Natural killer cell (primary cell): ENCODE measurements around the gene PRDM4. TPM values are rescaled to one million over a fixed set of nuclear protein-coding genes. Genes with fewer than 3 reads are reported as not detected.
A peak's percentile ranks its signal among the peaks of the same experiment; 100 is the strongest.
"Not testable (repeated sequence)": the region's sequence is repeated elsewhere in the genome, so short reads cannot be mapped to it uniquely, and the experiment has no call there.

Experiments
- ATAC-seq, 3 donors: fragments of 150-1000 bp in 2 of 3; fragments of 200-7000 bp in 1 of 3; cut with Tn5 transposase; 1 replicate in 1 of 3; 2 replicates in 2 of 3; pipeline ENCODE4 v1.10.0; 2021; ENCODE audit warnings: mild to moderate bottlenecking in 2 of 3, moderate library complexity in 2 of 3
- DNase-seq, 2 donors: peaks; one replicate each; pipeline versions ENCODE4 v3.0.0 to v3.0.0-alpha.2; 2013 to 2021; ENCODE audit warnings: mixed read lengths in 1 of 2
- H3K27ac ChIP-seq: one replicate; pipeline ENCODE4 v1.5.1; 2013; ENCODE audit warnings: mild to moderate bottlenecking, low read length
- H3K27me3 ChIP-seq: one replicate; pipeline ENCODE4 v1.6.1; 2013; ENCODE audit warnings: low read length; ENCODE audit not compliant: control insufficient read depth, insufficient read depth
- H3K36me3 ChIP-seq: one replicate; pipeline ENCODE4 v1.6.1; 2013; ENCODE audit warnings: low read length; ENCODE audit not compliant: control insufficient read depth, insufficient read depth
- H3K4me1 ChIP-seq: one replicate; pipeline ENCODE4 v1.6.1; 2013; ENCODE audit warnings: low read length; ENCODE audit not compliant: control insufficient read depth, insufficient read depth
- H3K4me3 ChIP-seq: one replicate; pipeline ENCODE4 v1.5.1; 2013; ENCODE audit warnings: low read length
- H3K9me3 ChIP-seq: one replicate; pipeline ENCODE4 v1.6.1; 2013; ENCODE audit warnings: low read length; ENCODE audit not compliant: control insufficient read depth, insufficient read depth
- H3K27ac Mint-ChIP-seq, 2 donors: one replicate each; pipeline ENCODE4 v1.8.0; 2022; ENCODE audit warnings: mild to moderate bottlenecking in 2 of 2, mixed read lengths in 2 of 2, moderate library complexity in 1 of 2
- H3K27me3 Mint-ChIP-seq, 2 donors: one replicate each; pipeline ENCODE4 v1.8.0; 2022; ENCODE audit warnings: low read depth in 2 of 2, mixed read lengths in 2 of 2
- H3K36me3 Mint-ChIP-seq: one replicate; pipeline ENCODE4 v1.8.0; 2022; ENCODE audit warnings: mixed read lengths
- H3K4me1 Mint-ChIP-seq, 2 donors: one replicate each; pipeline ENCODE4 v1.8.0; 2022; ENCODE audit warnings: mixed read lengths in 2 of 2
- H3K4me3 Mint-ChIP-seq: one replicate; pipeline ENCODE4 v1.8.0; 2022; ENCODE audit warnings: mild to moderate bottlenecking, moderate library complexity, mixed read lengths
- H3K9me3 Mint-ChIP-seq, 2 donors: one replicate each; pipeline ENCODE4 v1.8.0; 2022; ENCODE audit warnings: mixed read lengths in 2 of 2
- CTCF ChIP-seq: fragments of 200-600 bp; IDR thresholded peaks from one replicate; pipeline ENCODE4 v1.8.0; 2022; ENCODE audit warnings: antibody characterized with exemption
- WGBS: methylation state at CpG from one replicate; pipeline ENCODE4 v1.1.7; 2013; ENCODE audit warnings: missing lambda C conversion rate; ENCODE audit not compliant: insufficient coverage; 5-methylcytosine and 5-hydroxymethylcytosine counted together
- intact Hi-C: fragments of 100-400 bp; cut with micrococcal nuclease; formaldehyde crosslinking; loops from one replicate; pipeline ENCODE4 v1.14.2; 2022
- total RNA-seq, 4 donors: library from RNA; stranded (reverse); fragments of 120-200 nt in 1 of 4; gene quantifications; one replicate each; pipeline versions ENCODE4 v1.2.3 to v1.2.4, GENCODE V29; 2013 to 2022

The PRDM4 gene
- total RNA-seq, 3 donors from 2014 or later (not counting 1 experiment from before 2014, with no cell fraction given), result 37.0 to 49.5 (median 40.5) TPM

GRCh38 chr12:107702106-107702505 is 58.8 kb downstream of the PRDM4 start:
- H3K27me3 Mint-ChIP-seq, result no peaks in the 10 kb centered on the region
- Histone ChIP-seq H3K27ac (no peak overlapping the region), H3K4me3 (no peak overlapping the region), H3K9me3 (no peaks in the 10 kb centered on the region), H3K4me1 (no peaks in the 10 kb centered on the region), H3K36me3 (peaks cover 74% of the 10 kb centered on the region), H3K27me3 (no peaks in the 10 kb centered on the region)
- H3K27ac Mint-ChIP-seq, result no peak overlapping the region
- peaks cover 5% of the 10 kb centered on the region in 2 donors for H3K4me1 Mint-ChIP-seq
- DNase-seq (no peak), ATAC-seq (no peak)
- 92% methylated on average over 4 of the region's 4 CpGs for WGBS
- TF ChIP-seq CTCF, result no peak
- intact Hi-C loops, result no loop called here
- H3K9me3 Mint-ChIP-seq, result no peaks in the 10 kb centered on the region
- peaks cover 34% of the 10 kb centered on the region for H3K36me3 Mint-ChIP-seq
- no peak overlapping the region for H3K4me3 Mint-ChIP-seq

GRCh38 chr12:107695772-107696171 is 65.2 kb downstream of the PRDM4 start:
- peaks cover 90% of the 10 kb centered on the region for H3K36me3 ChIP-seq
- H3K27ac Mint-ChIP-seq, H3K4me3 Mint-ChIP-seq, H3K4me1 ChIP-seq, H3K27ac ChIP-seq, H3K4me1 Mint-ChIP-seq, intact Hi-C loops, H3K9me3 ChIP-seq, DNase-seq, H3K27me3 ChIP-seq, H3K4me3 ChIP-seq, H3K27me3 Mint-ChIP-seq, ATAC-seq, H3K9me3 Mint-ChIP-seq: not testable (repeated sequence)
- peaks cover 28% of the 10 kb centered on the region for H3K36me3 Mint-ChIP-seq
- WGBS, result 100% methylated on average over 2 of the region's 2 CpGs

GRCh38 chr12:107685360-107686248 is 75.3 kb downstream of the PRDM4 start, which contains the start of gene PWP1:
TSS of gene PWP1 (plus strand) at chr12:107685799. CDS start at chr12:107685900, 101 bp downstream.
- under 1% methylated on average over 51 of the region's 51 CpGs for WGBS
- Mint-ChIP-seq H3K27me3 (peaks cover 1 to 4% of the 10 kb centered on the region in 2 donors), H3K4me1 (peaks cover 28 to 31% of the 10 kb centered on the region in 2 donors)

More at GRCh38 chr12:107685360-107686248, 75.3 kb downstream of the PRDM4 start, which contains the start of gene PWP1:
- H3K36me3 ChIP-seq, result peaks cover 21% of the 10 kb centered on the region
- ATAC-seq (peak; percentile 90 to 93 (median 90)), DNase-seq (peak; percentile 95 to 99)
- peaks cover 15% of the 10 kb centered on the region for H3K4me1 ChIP-seq
- H3K9me3 Mint-ChIP-seq, result no peaks in the 10 kb centered on the region
- H3K4me3 Mint-ChIP-seq, result peak within 1 kb of the TSS; percentile 99
- H3K4me3 ChIP-seq, result peak within 1 kb of the TSS; percentile 80
- H3K27me3 ChIP-seq, result no peaks in the 10 kb centered on the region
- TF ChIP-seq CTCF, result no peak
- no peaks in the 10 kb centered on the region for H3K9me3 ChIP-seq
- intact Hi-C loops, result loop anchor here (1.0 kb wide), 1 partner anchor 76 kb away; the partner anchor contains the start of gene PRDM4
- H3K36me3 Mint-ChIP-seq, result peaks cover 8% of the 10 kb centered on the region
- H3K27ac Mint-ChIP-seq, result peak within 1 kb of the TSS; percentile 97 to 99
- H3K27ac ChIP-seq, result peak within 1 kb of the TSS; percentile 65
